Skeletal muscle tissue (tissue), 4 donors: ENCODE results near the gene ACAP3. TPM values are rescaled to one million over a fixed set of nuclear protein-coding genes. Genes with fewer than 3 reads are reported as not detected.

Source experiments
- H3K27ac ChIP-seq: one replicate; pipeline ENCODE4 v1.7.0; 2013; ENCODE audit warnings: mild to moderate bottlenecking, low read depth, low read length, inconsistent platforms
- H3K27me3 ChIP-seq, 3 donors: one replicate each; pipeline ENCODE4 v1.7.0; 2013; ENCODE audit warnings: low read length in 3 of 3; ENCODE audit not compliant: control insufficient read depth in 3 of 3, insufficient read depth in 3 of 3
- H3K36me3 ChIP-seq, 3 donors: one replicate each; pipeline ENCODE4 v1.7.0; 2013; ENCODE audit warnings: low read length in 3 of 3; ENCODE audit not compliant: control insufficient read depth in 3 of 3, insufficient read depth in 3 of 3
- H3K4me1 ChIP-seq, 3 donors: one replicate each; pipeline ENCODE4 v1.7.0; 2013; ENCODE audit warnings: low read length in 3 of 3, mild to moderate bottlenecking in 3 of 3; ENCODE audit not compliant: control insufficient read depth in 3 of 3, insufficient read depth in 3 of 3
- H3K4me3 ChIP-seq, 3 donors: one replicate each; pipeline ENCODE4 v1.7.0; 2013; ENCODE audit warnings: low read length in 3 of 3
- H3K9ac ChIP-seq, 3 donors: one replicate each; pipeline ENCODE4 v1.7.0; 2013; ENCODE audit warnings: low read length in 3 of 3, mild to moderate bottlenecking in 3 of 3, moderate library complexity in 2 of 3, low read depth in 1 of 3
- H3K9me3 ChIP-seq, 3 donors: one replicate each; pipeline ENCODE4 v1.7.0; 2013; ENCODE audit warnings: low read length in 3 of 3; ENCODE audit not compliant: control insufficient read depth in 3 of 3
- total RNA-seq: library from RNA; depleted of rRNA; stranded (reverse); fragments of >200 nt; gene quantifications from one replicate; pipeline ENCODE4 v1.2.3, GENCODE V29; 2014
- donor health status: Osteomylitis.

ACAP3 gene
- total RNA-seq, 1 donor from 2014 or later: 23.5 TPM

DNA sequence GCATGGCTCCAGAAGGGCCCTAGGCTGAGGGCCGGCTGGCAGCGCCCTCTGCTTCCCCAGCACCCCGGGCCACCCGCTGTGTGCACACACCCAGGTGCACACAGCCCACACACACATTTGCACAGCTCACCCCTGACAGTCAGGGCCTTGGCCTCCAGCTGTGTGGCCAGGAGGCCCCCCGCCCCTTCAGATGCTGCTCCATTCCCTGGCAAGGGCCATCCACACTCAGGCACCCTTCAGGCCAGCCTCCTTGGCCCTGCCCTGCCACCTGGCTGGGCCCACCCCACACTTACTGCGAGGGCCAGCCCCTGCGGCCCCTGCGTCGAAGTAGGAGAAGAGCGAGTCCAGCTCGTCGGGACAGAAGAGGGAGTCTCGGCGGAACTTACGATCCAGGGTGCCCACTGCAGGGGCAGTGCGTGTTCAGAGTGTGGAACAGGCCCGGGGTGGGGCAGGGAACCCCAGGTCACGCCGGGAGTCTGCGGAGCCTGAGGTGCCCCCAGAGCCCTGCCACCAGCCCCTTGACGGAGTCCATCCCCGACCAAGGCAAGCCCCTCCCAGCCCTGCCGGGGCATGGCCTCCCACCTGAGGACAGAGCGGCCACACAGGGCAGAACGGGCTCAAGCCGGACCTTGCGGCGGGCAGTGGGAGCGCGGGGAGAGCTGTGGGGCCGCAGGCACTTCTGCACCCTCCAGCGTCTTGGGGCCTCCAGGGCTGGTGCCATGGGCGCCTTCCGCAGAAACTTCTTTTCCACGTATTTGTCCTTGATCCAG, 12.4 kb downstream of the ACAP3 start:
- Histone ChIP-seq H3K27me3 (peaks cover 0 to 3% (median 0%) of the 10 kb centered on the region in 3 donors), H3K9ac (no peak overlapping the region), H3K4me3 (no peak overlapping the region), H3K4me1 (peaks cover 4 to 11% (median 6%) of the 10 kb centered on the region in 3 donors), H3K9me3 (no peaks in the 10 kb centered on the region), H3K36me3 (peaks cover 8 to 18% (median 8%) of the 10 kb centered on the region in 3 donors), H3K27ac (no peak overlapping the region)

DNA sequence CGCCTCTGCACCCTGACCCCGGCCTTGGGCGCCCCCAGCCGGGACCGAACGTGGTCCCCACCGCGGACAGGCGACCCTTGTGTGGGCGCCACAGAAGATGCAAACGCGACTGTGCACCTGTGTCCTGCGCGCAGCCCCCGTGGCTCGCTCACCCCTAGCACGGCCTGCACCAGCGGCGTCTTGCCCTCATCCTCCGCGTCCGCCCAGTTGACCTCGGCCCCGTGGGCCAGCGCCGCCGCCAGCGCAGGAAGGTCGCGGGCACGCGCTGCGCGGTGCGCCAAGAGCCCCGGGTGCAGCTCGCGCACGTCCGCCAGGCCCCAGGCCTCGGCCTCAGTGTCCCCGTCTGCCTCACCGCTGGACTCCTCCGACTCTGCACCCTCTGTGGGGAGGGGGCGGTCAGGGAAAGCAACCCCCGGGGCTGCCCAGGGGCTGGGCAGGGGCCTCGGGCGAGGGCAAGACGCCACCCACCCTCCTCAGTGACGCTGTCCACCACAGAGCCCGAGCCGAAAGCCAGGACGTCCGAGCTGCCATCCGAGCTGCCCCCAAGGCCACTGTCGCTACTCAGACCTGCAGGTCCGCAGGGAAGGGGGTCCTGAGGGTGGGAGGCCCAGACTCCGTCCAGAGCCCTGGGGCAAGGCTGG, 13.4 kb downstream of the ACAP3 start:
- H3K4me3 ChIP-seq: no peak overlapping the region
- H3K27me3 ChIP-seq: peaks cover 0 to 4% (median 0%) of the 10 kb centered on the region in 3 donors
- no peak overlapping the region for H3K27ac ChIP-seq
- peaks cover 4 to 11% (median 6%) of the 10 kb centered on the region in 3 donors for H3K4me1 ChIP-seq
- H3K9ac ChIP-seq: no peak overlapping the region
- H3K36me3 ChIP-seq: peaks cover 8 to 18% (median 8%) of the 10 kb centered on the region in 3 donors
- no peaks in the 10 kb centered on the region for H3K9me3 ChIP-seq

DNA sequence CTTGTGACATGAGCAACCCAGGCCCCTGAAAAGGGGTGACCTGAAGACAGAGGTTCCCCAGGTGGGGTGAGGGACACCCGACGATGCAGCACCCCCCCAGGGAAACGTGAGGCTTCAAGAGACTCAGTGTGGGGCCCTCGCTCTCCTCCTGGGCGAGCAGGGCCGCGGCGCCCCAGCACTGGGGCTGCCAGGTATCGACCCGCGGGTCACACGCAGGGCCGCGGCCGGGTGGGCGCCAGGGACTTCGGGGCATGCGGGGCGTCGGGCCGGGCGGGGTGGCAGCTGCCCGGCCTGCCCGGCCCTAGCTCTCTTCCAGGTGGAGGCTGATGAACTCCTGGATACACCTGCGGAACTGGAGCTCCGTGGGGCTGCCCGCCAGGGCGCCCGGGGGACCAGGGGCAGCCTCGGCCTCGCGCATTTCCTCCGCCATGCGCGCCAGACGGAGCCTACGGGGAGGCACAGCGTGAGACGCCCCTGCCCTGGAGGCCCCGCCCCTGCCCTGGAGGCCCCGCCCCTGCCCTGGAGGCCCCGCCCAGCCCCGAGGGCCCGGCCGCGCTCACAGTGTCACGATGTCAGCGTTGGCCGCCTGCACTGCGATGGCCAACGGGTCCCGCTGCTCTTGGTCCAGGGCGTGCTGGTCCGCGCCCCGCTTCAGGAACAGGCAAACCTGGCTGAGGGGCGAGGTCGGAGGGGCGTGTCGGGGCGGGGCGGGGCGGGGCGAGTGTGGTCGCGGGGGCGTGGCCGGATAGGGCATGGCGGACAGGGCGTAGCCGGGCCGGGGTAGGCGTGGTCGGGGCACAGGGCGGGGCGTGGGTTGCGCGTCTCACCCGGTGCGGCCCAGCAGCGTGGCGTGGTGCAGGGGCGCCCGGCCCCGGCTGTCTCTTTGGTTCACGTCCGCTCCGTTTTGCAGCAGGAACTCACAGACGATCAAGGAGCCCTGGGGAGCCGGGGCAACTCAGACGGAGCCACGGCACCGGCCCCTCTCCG, 14.2 kb downstream of the ACAP3 start:
- H3K27ac ChIP-seq: no peak overlapping the region
- H3K36me3 ChIP-seq: peaks cover 8 to 18% (median 8%) of the 10 kb centered on the region in 3 donors
- H3K9me3 ChIP-seq: no peaks in the 10 kb centered on the region
- peaks cover 4 to 11% (median 6%) of the 10 kb centered on the region in 3 donors for H3K4me1 ChIP-seq
- peaks cover 0 to 4% (median 0%) of the 10 kb centered on the region in 3 donors for H3K27me3 ChIP-seq
- H3K9ac ChIP-seq: no peak overlapping the region
- no peak overlapping the region for H3K4me3 ChIP-seq

DNA sequence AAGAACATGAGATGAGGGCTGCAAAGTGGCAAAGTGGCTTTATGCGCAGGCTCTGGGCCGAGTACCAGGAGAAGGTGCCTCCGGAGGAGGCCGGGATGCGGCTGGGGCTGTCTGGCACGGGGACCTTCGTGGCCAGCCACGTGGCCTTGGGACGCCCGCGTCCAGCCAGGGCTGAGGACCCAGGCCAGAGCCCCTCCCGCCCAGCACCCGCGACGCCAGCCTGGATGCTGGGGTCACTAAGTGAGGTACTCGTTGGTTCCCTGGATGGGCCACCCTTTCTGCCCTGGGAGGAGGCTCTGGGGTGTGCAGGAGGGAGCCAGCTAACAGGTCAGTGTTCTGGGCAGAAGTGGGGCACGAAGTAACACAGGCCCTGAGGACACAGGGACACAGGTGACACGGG, 14.9 kb downstream of the ACAP3 start:
- Histone ChIP-seq H3K27ac (no peak overlapping the region), H3K27me3 (peaks cover 0 to 4% (median 0%) of the 10 kb centered on the region in 3 donors), H3K9me3 (no peaks in the 10 kb centered on the region), H3K4me1 (peaks cover 4 to 11% (median 6%) of the 10 kb centered on the region in 3 donors), H3K36me3 (peaks cover 8 to 17% (median 8%) of the 10 kb centered on the region in 3 donors), H3K4me3 (no peak overlapping the region), H3K9ac (no peak overlapping the region)

DNA sequence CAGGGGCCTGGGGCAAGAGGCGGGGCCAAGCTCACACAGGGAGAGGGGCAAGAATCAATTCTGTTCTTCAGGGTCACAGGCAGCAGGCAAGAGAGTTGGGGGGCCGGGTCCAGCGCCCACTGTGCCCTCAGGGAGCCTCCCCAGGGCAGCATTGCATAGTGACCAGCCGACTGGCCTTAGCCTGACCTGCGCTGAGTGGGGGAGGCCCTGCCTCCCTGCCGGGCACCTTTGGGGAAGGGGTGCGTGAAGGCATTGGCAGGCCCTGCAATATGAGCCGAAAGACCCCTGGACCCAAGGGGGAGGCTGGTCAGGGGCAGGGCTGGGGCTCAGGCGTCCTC, 15.3 kb downstream of the ACAP3 start:
- peaks cover 4 to 11% (median 6%) of the 10 kb centered on the region in 3 donors for H3K4me1 ChIP-seq
- no peaks in the 10 kb centered on the region for H3K9me3 ChIP-seq
- no peak overlapping the region for H3K27ac ChIP-seq
- H3K4me3 ChIP-seq: no peak overlapping the region
- H3K9ac ChIP-seq: no peak overlapping the region
- H3K27me3 ChIP-seq: peaks cover 4 to 8% (median 4%) of the 10 kb centered on the region in 3 donors
- H3K36me3 ChIP-seq: peaks cover 5 to 14% (median 8%) of the 10 kb centered on the region in 3 donors

DNA sequence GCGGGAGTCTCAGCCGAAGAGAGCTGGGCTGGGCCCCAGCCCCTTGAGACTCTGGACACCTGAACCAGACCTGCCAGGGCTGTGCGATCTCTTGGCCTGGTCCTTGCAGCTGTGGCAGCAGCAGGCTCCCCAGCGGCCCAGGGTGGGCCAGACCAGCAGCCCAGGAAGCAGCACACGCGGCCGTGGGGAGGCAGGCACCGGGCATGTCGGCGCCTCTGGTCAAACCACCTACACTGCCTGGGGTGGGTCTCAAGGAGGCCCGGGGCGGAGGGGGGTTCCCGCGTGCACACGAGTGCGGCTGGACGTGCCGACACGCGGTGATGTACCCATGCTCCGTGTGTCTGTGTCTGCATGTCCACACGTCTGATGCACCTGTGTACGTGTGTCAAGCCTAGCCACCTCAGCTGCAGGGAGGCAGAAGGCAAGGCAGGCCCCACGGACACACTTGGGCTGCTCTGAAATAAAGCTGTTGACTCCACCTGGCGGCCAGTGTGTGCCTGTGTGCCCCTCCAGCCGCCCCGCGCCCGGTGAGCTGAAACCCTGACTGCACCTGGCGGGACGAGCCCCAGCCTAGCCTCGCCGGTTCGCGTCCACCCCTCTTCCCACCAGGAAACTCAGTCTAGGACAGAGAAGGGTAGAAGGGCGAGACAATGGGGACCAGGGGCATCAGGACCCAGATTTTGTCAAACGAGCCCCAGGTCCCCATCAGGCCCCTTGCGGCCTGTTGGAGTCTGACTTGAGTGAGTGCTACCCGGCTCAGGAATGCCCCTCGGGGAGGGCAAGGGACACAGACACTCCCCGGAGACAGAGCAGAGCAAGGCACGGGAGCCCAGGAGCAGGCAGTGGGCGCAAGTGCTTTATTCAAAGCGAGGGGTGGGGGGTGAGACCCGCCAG, 15.9 kb downstream of the ACAP3 start:
- H3K27ac ChIP-seq: no peak overlapping the region
- H3K4me1 ChIP-seq: peaks cover 4 to 11% (median 6%) of the 10 kb centered on the region in 3 donors
- H3K4me3 ChIP-seq: no peak overlapping the region
- H3K36me3 ChIP-seq: peaks cover 4 to 12% (median 6%) of the 10 kb centered on the region in 3 donors
- no peaks in the 10 kb centered on the region for H3K9me3 ChIP-seq
- H3K27me3 ChIP-seq: peaks cover 10 to 14% (median 10%) of the 10 kb centered on the region in 3 donors
- no peak overlapping the region for H3K9ac ChIP-seq

DNA sequence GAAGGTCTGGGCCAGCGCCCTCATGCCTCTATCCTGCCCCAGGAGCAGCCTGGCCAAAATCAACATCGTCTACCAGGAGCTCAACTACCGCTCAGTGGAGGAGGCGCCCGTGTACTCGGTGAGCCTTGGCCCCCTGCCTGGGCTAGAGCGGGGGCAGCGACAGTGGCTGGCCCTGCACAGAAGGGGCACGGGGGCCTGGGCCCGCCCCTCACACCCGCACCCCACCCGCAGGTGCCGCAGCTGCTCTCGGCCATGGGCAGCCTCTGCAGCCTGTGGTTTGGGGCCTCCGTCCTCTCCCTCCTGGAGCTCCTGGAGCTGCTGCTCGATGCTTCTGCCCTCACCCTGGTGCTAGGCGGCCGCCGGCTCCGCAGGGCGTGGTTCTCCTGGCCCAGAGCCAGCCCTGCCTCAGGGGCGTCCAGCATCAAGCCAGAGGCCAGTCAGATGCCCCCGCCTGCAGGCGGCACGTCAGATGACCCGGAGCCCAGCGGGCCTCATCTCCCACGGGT, 16.7 kb downstream of the ACAP3 start:
- Histone ChIP-seq H3K4me1 (peaks cover 4 to 11% (median 6%) of the 10 kb centered on the region in 3 donors), H3K9ac (peak overlapping the region in 1 of 3 donors; percentile 57), H3K4me3 (no peak overlapping the region), H3K9me3 (no peaks in the 10 kb centered on the region), H3K27ac (no peak overlapping the region), H3K27me3 (peaks cover 17 to 21% (median 17%) of the 10 kb centered on the region in 3 donors), H3K36me3 (peaks cover 2 to 7% (median 2%) of the 10 kb centered on the region in 3 donors)

DNA sequence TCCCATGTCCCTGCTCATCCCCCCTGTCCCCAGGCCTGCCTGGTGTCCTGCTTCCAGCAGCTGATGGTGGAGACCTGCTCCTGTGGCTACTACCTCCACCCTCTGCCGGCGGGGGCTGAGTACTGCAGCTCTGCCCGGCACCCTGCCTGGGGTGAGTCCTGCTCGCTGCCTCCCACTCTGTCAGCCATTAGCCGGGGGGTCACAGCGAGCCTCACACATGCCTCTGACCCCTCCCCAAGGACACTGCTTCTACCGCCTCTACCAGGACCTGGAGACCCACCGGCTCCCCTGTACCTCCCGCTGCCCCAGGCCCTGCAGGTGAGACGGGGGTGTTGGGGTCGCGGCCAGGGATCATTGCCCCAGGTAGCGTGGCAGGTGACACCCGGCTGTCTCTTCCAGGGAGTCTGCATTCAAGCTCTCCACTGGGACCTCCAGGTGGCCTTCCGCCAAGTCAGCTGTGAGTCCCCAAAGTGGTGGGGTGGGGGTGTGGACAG, 17.4 kb downstream of the ACAP3 start:
- no peak overlapping the region for H3K4me3 ChIP-seq
- H3K9me3 ChIP-seq: no peaks in the 10 kb centered on the region
- peaks cover 0 to 5% (median 2%) of the 10 kb centered on the region in 3 donors for H3K36me3 ChIP-seq
- peaks cover 4 to 11% (median 6%) of the 10 kb centered on the region in 3 donors for H3K4me1 ChIP-seq
- H3K9ac ChIP-seq: no peak overlapping the region
- no peak overlapping the region for H3K27ac ChIP-seq
- H3K27me3 ChIP-seq: peaks cover 25 to 29% (median 25%) of the 10 kb centered on the region in 3 donors
